DOHH2 (cell line): ENCODE measurements around the gene KCNJ12.

Experiments
- CTCF ChIP-seq: fragments of 200-600 bp; sonication (generic); IDR thresholded peaks from one replicate; pipeline ENCODE4 v1.5.1; 2014; ENCODE audit warnings: antibody characterized with exemption, mild to moderate bottlenecking, low read depth, low read length; ENCODE audit not compliant: poor library complexity, severe bottlenecking
- EZH2phosphoT487 ChIP-seq: fragments of 200-600 bp; sonication (generic); IDR thresholded peaks from 2 replicates; pipeline ENCODE4 v1.6.1; 2017; ENCODE audit warnings: borderline replicate concordance, mild to moderate bottlenecking, antibody characterized with exemption, low read length, moderate library complexity, mixed read lengths

- no peak for TF ChIP-seq CTCF
- no peak for TF ChIP-seq EZH2phosphoT487
Measured at GRCh38 chr17:21356537-21357127, 19.5 kb upstream of the KCNJ12 start.
